IPS DF 6.9 (cell line): ENCODE measurements around the gene MTMR12.

Experiments
- DNase-seq: peaks from one replicate; pipeline ENCODE4 v3.0.0-alpha.2; 2013; ENCODE audit warnings: low read depth, low spot score
- H3K27ac ChIP-seq: one replicate; pipeline ENCODE4 v1.5.1; 2013; ENCODE audit warnings: low read length, control low read depth
- H3K27me3 ChIP-seq: 2 replicates; pipeline ENCODE4 v1.6.1; 2013; ENCODE audit warnings: mild to moderate bottlenecking, low read length; ENCODE audit not compliant: control insufficient read depth, insufficient read depth
- H3K36me3 ChIP-seq: 2 replicates; pipeline ENCODE4 v1.6.1; 2013; ENCODE audit warnings: low read length; ENCODE audit not compliant: control insufficient read depth, insufficient read depth
- H3K4me1 ChIP-seq: 2 replicates; pipeline ENCODE4 v1.6.1; 2013; ENCODE audit warnings: low read length; ENCODE audit not compliant: control insufficient read depth, insufficient read depth
- H3K4me3 ChIP-seq: 2 replicates; pipeline ENCODE4 v1.5.1; 2013; ENCODE audit warnings: mild to moderate bottlenecking, low read length
- H3K9me3 ChIP-seq: 2 replicates; pipeline ENCODE4 v1.6.1; 2013; ENCODE audit warnings: low read length, inconsistent platforms; ENCODE audit not compliant: control insufficient read depth, insufficient read depth
- WGBS: extraction: QIAGEN DNeasy Blood & Tissue Kit; methylation state at CpG from one replicate; pipeline ENCODE4 v1.1.7; 2013; ENCODE audit warnings: mixed read lengths, missing lambda C conversion rate; ENCODE audit not compliant: insufficient read length, insufficient coverage; 5-methylcytosine and 5-hydroxymethylcytosine counted together

The MTMR12 gene

GRCh38 chr5:32261198-32261597, 51.5 kb downstream of the MTMR12 start:
- H3K4me3 ChIP-seq: no peak overlapping the region
- no peaks in the 10 kb centered on the region; the same call in 1 of the 2 replicates for H3K27me3 ChIP-seq
- no peak overlapping the region for H3K27ac ChIP-seq
- no peak for DNase-seq
- peaks cover 13% of the 10 kb centered on the region; the same call in 1 of the 2 replicates for H3K36me3 ChIP-seq
- WGBS: no CpG with 5 or more reads among the region's 2 CpGs
- H3K4me1 ChIP-seq: no peaks in the 10 kb centered on the region
- H3K9me3 ChIP-seq: no peaks in the 10 kb centered on the region

- no CpG with 5 or more reads among the region's 1 CpG for WGBS
Measured at GRCh38 chr5:32259033-32259432, 53.7 kb downstream of the MTMR12 start.

GRCh38 chr5:32258424-32258823, 54.3 kb downstream of the MTMR12 start:
- no CpG with 5 or more reads among the region's 3 CpGs for WGBS
- H3K27ac ChIP-seq: no peak overlapping the region

More at GRCh38 chr5:32259033-32259432, 53.7 kb downstream of the MTMR12 start:
- Histone ChIP-seq H3K9me3 (no peaks in the 10 kb centered on the region), H3K27ac (no peak overlapping the region), H3K4me1 (no peaks in the 10 kb centered on the region), H3K4me3 (no peak overlapping the region), H3K36me3 (peaks cover 20% of the 10 kb centered on the region; the same call in 1 of the 2 replicates), H3K27me3 (no peaks in the 10 kb centered on the region; the same call in 1 of the 2 replicates)
- no peak for DNase-seq

GRCh38 chr5:32255540-32255900, 57.2 kb downstream of the MTMR12 start:
- no peak for DNase-seq
- no peaks in the 10 kb centered on the region for H3K4me1 ChIP-seq
- H3K4me3 ChIP-seq: no peak overlapping the region
- H3K36me3 ChIP-seq: peaks cover 15% of the 10 kb centered on the region; the same call in 1 of the 2 replicates
- WGBS: no CpG with 5 or more reads among the region's 2 CpGs
- H3K9me3 ChIP-seq: no peaks in the 10 kb centered on the region
- H3K27ac ChIP-seq: no peak overlapping the region
- no peaks in the 10 kb centered on the region; the same call in 1 of the 2 replicates for H3K27me3 ChIP-seq

More at GRCh38 chr5:32258424-32258823, 54.3 kb downstream of the MTMR12 start:
- Histone ChIP-seq H3K27me3 (no peaks in the 10 kb centered on the region; the same call in 1 of the 2 replicates), H3K36me3 (peaks cover 19% of the 10 kb centered on the region; the same call in 1 of the 2 replicates), H3K4me3 (no peak overlapping the region), H3K4me1 (no peaks in the 10 kb centered on the region), H3K9me3 (no peaks in the 10 kb centered on the region)
- no peak for DNase-seq

GRCh38 chr5:32254881-32255539, 57.7 kb downstream of the MTMR12 start:
- Histone ChIP-seq H3K9me3 (no peaks in the 10 kb centered on the region), H3K27me3 (no peaks in the 10 kb centered on the region; the same call in 1 of the 2 replicates), H3K4me3 (no peak overlapping the region), H3K4me1 (no peaks in the 10 kb centered on the region), H3K27ac (no peak overlapping the region), H3K36me3 (peaks cover 20% of the 10 kb centered on the region; the same call in 1 of the 2 replicates)
- no CpG with 5 or more reads among the region's 5 CpGs for whole genome bisulfite sequencing
- no peak for DNase-seq

GRCh38 chr5:32251871-32252458, 60.8 kb downstream of the MTMR12 start:
- H3K27ac ChIP-seq: no peak overlapping the region
- no peak for DNase-seq
- peaks cover 21% of the 10 kb centered on the region; the same call in 1 of the 2 replicates for H3K36me3 ChIP-seq

GRCh38 chr5:32249668-32250067, 63.1 kb downstream of the MTMR12 start:
- no CpG with 5 or more reads among the region's 2 CpGs for WGBS
- peaks cover 22% of the 10 kb centered on the region; the same call in 1 of the 2 replicates for H3K36me3 ChIP-seq
- H3K27ac ChIP-seq: no peak overlapping the region

More at GRCh38 chr5:32251871-32252458, 60.8 kb downstream of the MTMR12 start:
- WGBS: no CpG with 5 or more reads among the region's 8 CpGs
- Histone ChIP-seq H3K4me1 (no peaks in the 10 kb centered on the region), H3K4me3 (no peak overlapping the region), H3K9me3 (no peaks in the 10 kb centered on the region), H3K27me3 (no peaks in the 10 kb centered on the region; the same call in 1 of the 2 replicates)

GRCh38 chr5:32245742-32246141, 67.0 kb downstream of the MTMR12 start:
- WGBS: no CpG with 5 or more reads among the region's 1 CpG
- no peaks in the 10 kb centered on the region for H3K9me3 ChIP-seq
- DNase-seq: no peak
- H3K27me3 ChIP-seq: no peaks in the 10 kb centered on the region
- no peak overlapping the region for H3K27ac ChIP-seq
- H3K4me1 ChIP-seq: no peaks in the 10 kb centered on the region
- H3K36me3 ChIP-seq: peaks cover 21% of the 10 kb centered on the region; the same call in 1 of the 2 replicates
- no peak overlapping the region for H3K4me3 ChIP-seq

More at GRCh38 chr5:32249668-32250067, 63.1 kb downstream of the MTMR12 start:
- Histone ChIP-seq H3K9me3 (no peaks in the 10 kb centered on the region), H3K4me1 (no peaks in the 10 kb centered on the region), H3K4me3 (no peak overlapping the region), H3K27me3 (no peaks in the 10 kb centered on the region; the same call in 1 of the 2 replicates)
- no peak for DNase-seq

- peaks cover 17% of the 10 kb centered on the region; the same call in 1 of the 2 replicates for H3K36me3 ChIP-seq
- H3K4me3 ChIP-seq: no peak overlapping the region
- no peaks in the 10 kb centered on the region for H3K9me3 ChIP-seq
- DNase-seq: no peak
- no peak overlapping the region for H3K27ac ChIP-seq
- no CpG with 5 or more reads among the region's 6 CpGs for WGBS
- no peaks in the 10 kb centered on the region for H3K4me1 ChIP-seq
- H3K27me3 ChIP-seq: no peaks in the 10 kb centered on the region
Measured at GRCh38 chr5:32244017-32244416, 68.7 kb downstream of the MTMR12 start.

GRCh38 chr5:32241034-32241783, 71.5 kb downstream of the MTMR12 start:
- peaks cover 12% of the 10 kb centered on the region; the same call in 1 of the 2 replicates for H3K36me3 ChIP-seq
- WGBS: no CpG with 5 or more reads among the region's 7 CpGs
- no peak overlapping the region for H3K27ac ChIP-seq
- H3K9me3 ChIP-seq: no peaks in the 10 kb centered on the region
- no peak overlapping the region for H3K4me3 ChIP-seq
- H3K4me1 ChIP-seq: no peaks in the 10 kb centered on the region
- no peaks in the 10 kb centered on the region for H3K27me3 ChIP-seq
- DNase-seq: no peak
